Epithelial cell of proximal tubule (primary cell): ENCODE results near the gene HLCS. TPM values are rescaled to one million over a fixed set of nuclear protein-coding genes. Genes with fewer than 3 reads are reported as not detected.

ENCODE experiments used
- DNase-seq: peaks from one replicate; pipeline ENCODE4 v3.0.0-alpha.2; 2011; ENCODE audit warnings: low read depth
- H3K4me3 ChIP-seq: 2 replicates; pipeline ENCODE4 v1.5.1; 2011; ENCODE audit warnings: low read depth, mild to moderate bottlenecking, low read length
- total RNA-seq: library from RNA; depleted of rRNA; stranded (reverse); fragments of >200 nt; gene quantifications from 2 replicates; pipeline ENCODE4 v1.2.3, GENCODE V29; 2015
- TF ChIP-seq, protein P1 (sequence below): conservative IDR thresholded peaks from 2 replicates; pipeline ENCODE4 v1.5.1; 2012; ENCODE audit warnings: low read depth, mild to moderate bottlenecking, low read length

The HLCS gene
- total RNA-seq, 1 donor from 2014 or later = 21.0 TPM

DNA sequence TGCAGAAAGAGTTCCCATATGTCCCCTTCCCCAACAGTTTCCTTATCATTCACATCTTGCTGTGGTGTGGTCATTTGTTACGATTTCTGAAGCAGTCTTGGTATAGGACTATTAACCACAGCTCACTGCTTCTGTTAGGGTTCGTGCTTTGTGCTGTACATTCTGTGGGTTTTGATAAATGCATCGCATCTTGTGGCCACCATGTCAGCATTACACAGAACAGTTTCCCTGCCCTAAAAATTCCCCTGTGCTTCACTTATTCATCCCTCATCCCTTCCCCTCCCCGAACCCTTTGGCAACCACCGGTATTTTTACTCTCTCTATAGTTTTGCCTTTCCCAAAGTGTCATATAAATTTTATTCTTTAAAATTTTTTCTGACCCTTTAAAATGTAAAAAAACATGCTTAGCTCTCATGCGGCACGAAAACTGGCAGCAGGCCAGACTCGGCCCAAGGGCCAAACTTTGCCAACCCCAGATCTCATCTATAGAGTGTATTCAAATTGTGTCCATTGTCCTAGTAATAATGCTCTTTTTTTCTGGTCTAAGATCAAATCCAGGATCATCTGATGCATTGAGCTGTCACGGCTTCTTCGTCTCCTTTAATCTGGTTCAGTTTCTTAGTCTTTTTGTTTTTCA, 189.4 kb downstream of the HLCS start:
- no peak for DNase-seq
- no peak overlapping the region for H3K4me3 ChIP-seq
- TF ChIP-seq, protein P1, sequence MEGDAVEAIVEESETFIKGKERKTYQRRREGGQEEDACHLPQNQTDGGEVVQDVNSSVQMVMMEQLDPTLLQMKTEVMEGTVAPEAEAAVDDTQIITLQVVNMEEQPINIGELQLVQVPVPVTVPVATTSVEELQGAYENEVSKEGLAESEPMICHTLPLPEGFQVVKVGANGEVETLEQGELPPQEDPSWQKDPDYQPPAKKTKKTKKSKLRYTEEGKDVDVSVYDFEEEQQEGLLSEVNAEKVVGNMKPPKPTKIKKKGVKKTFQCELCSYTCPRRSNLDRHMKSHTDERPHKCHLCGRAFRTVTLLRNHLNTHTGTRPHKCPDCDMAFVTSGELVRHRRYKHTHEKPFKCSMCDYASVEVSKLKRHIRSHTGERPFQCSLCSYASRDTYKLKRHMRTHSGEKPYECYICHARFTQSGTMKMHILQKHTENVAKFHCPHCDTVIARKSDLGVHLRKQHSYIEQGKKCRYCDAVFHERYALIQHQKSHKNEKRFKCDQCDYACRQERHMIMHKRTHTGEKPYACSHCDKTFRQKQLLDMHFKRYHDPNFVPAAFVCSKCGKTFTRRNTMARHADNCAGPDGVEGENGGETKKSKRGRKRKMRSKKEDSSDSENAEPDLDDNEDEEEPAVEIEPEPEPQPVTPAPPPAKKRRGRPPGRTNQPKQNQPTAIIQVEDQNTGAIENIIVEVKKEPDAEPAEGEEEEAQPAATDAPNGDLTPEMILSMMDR = no peak

DNA sequence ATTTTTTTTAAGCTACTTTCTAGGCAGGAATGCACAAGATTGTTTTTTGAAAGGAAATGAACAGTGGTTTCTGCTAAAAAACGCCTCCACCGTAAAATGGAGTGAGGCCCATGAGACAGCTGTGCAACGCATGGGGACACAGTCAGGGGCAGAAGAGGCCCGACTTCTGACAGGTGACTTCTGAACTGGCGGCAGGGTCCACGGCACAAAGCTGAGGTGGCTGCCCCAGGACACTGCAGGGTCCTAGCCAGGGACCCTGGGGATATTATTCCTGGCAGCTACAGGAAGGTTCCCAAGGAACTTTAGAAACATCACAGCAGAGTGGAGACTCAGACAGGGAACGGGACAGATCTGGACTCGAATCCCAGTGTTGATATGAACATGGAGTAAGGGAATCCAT, 192.5 kb downstream of the HLCS start:
- no peak overlapping the region for H3K4me3 ChIP-seq

DNA sequence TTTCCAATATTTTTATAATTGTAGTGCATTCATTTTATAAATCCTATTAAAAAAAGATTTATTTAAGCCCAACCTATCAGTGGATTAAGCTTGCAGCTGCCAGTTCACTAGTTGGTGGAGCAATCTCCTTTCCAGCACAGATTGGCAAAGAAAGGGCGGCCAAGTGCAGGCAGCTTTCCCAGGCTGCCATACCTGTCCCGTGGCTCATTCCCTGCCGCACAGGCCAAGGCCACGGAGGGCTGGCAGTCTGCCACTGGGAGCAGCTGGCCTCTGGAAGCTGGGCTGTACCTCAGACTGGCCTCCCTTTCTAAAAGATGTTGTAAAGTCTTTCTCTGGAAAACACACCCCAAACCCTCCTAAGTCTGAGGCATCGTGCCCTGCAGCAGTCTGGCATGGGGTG, 193.4 kb downstream of the HLCS start:
- TF ChIP-seq, protein P1 = no peak
- no peak overlapping the region for H3K4me3 ChIP-seq
- no peak for DNase-seq

More for the DNA sequence above, 192.5 kb downstream of the HLCS start:
- TF ChIP-seq, protein P1 = no peak
- no peak for DNase-seq

DNA sequence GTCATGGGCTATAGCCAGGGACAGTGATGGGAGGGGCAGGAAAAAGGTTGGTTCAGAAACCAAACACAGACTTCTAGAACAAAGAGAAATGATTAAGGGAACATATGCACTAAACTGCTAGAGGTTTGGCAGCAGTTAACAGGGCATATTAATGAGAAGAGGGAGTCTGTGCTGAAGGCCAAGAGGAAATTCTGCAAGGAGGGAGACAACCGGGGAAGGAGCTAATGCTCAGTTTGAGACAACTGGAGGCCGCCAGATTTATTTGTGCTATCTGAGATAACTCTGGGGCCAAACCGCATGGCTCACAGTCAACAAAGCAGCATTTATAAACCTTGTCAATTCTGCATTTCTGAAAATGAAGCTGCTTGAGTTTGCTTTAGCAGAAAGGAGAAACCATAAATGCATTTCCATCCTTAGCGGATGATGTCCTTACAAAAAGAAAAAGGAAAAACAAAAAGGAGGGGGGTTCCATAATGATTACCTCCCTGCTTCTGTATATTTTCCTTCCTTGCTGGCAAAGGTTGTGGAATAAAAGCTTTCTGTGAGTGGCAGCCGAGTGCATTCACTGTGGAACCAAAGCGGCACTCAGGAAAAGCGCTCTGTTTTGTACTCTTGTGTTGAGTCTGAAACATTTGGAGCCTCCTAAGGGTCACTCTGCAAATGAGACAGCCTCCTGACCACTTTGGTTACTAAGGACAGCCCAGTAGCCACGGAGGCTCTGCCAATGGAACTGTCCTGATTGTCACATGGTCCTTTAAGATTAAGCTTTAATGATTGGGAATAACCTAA, 197.2 kb downstream of the HLCS start:
- TF ChIP-seq, protein P1 = no peak
- DNase-seq = no peak
- H3K4me3 ChIP-seq = no peak overlapping the region

DNA sequence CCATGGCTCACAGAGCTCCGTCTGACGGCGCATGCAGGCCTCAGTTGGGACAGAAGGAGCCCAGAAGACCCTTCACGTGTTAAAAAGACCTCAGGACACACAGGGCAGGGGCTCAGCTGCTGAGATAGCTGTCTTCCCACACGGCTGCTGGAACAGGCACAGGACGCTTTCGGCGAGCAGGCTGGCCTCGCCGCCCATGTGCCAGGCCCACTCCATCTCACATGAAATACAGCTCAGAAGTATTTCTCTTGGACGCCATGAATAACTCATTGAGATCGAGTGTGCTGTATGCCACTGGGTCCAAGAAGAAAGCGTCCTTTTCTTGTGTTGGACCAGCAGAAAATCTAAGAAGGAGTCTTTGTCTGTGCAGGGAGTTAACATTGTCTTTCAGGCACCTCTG, 198.0 kb downstream of the HLCS start:
- TF ChIP-seq, protein P1 = no peak
- H3K4me3 ChIP-seq = no peak overlapping the region
- DNase-seq = no peak

DNA sequence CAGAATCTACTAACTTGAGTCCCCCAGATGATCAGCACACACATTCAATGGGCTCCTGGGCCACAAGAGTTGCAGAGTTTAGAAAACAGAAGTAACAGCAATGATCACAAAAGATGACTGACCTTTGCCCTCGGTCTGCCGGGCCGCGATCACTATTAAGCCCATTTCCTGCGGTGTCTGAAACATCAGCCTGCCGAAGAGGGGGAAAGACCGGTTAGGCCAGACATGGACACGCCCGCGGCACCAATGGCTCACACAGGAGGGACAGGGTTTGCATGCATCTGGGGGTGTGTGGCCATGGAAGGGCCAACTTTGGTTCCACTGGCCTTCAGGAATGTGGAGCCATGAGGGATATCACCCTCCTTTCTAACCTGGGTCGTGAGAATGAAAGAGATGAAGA, 199.4 kb downstream of the HLCS start:
- no peak for DNase-seq
- TF ChIP-seq, protein P1 = no peak
- H3K4me3 ChIP-seq = no peak overlapping the region
